HG03108 (cell line): ENCODE results near the gene ATP9A.
"Not testable (repeated sequence)": the region's sequence is repeated elsewhere in the genome, so short reads cannot be mapped to it uniquely, and the experiment has no call there.

Experiments used
- ATAC-seq: cut with Tn5 transposase; IDR thresholded peaks from one replicate; pipeline ENCODE4 v1.9.1; 2021; ENCODE audit warnings: moderate library complexity; ENCODE audit not compliant: unreplicated experiment

ATP9A gene

DNA sequence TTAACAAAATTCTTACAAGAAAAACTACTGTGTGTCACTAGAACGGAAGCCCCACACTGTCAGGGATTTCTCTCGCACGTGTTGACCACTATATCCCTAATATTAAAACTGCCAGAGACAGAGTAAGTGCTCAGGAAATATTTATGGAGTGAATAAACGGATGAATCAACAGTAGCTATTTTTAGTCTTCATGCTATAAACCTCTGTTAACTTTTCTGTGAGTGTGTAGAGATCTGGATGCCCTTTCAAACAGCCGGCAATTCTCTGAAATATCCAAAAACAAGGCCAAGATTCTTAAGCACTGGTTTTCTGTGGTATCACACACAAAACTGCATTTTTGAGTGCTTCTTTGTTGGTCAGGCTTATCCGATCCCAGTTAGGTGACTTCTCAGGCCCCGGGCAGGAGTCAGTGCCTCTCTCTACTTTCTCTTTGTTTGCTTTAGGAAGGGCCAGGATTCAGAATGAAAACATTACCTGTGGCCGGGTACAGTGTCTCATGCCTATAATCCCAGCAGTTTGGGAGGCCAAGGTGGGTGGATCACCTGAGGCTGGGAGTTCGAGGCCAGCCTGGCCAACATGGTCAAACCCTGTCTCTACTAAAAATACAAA is 15.7 kb downstream of the ATP9A start:
- no peak for ATAC-seq

GRCh38 chr20:51750770-51751388 is 17.3 kb downstream of the ATP9A start:
- no peak for ATAC-seq

- ATAC-seq: no peak
Observed at GRCh38 chr20:51750037-51750769, 18.0 kb downstream of the ATP9A start.

- ATAC-seq: no peak
Observed at GRCh38 chr20:51749674-51750036, 18.5 kb downstream of the ATP9A start.

DNA sequence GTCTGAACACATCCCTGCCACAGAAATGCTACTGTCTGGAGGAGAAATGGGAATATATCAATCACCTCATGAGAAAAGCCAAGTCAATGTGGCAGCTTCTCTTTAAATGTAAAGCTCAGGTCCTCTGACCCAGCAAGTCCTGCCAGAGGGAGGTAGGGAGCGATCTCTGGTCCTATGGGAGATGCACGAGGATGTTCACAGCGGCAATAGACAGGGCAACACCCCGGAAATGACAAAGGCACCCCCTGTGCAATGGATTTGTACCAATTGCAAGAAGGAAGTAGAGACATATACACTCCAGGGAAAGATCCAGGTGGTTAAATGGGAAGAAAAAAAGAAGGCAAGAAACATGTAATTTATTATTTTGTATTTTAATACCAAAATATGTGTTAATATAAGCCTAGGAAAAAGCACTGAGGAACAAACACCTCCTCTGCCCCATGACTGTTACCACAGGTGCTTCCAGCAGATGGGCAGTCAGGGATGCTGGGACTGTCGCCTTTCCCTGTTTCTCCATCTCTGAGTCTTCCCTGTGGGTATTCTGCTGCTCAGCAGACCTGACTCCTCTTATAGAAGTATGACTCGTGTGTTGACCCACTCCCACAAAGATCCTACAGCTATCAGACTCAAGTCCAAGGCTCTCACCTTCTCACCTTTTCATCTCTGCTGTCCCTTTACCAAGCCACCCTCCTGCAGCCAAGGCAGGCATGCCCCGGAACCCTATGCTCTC is 20.8 kb downstream of the ATP9A start:
- no peak for ATAC-seq

DNA sequence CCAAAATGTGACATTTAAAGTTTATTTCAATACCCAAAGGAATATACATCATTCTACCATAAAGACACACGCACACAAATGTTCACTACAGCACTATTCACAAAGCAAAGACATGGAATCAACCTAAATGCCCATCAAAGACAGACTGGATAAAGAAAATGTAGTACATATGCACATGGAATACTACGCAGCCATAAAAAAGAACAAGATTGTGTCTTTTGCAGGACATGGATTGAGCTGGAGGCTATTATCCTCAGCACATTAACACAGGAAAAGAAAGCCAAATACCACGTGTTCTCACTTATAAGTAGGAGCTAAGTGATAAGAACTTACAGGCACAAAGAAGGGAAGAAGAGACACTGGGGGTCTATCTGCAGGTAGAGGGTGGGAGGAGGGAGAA is 22.4 kb downstream of the ATP9A start:
- no peak for ATAC-seq

DNA sequence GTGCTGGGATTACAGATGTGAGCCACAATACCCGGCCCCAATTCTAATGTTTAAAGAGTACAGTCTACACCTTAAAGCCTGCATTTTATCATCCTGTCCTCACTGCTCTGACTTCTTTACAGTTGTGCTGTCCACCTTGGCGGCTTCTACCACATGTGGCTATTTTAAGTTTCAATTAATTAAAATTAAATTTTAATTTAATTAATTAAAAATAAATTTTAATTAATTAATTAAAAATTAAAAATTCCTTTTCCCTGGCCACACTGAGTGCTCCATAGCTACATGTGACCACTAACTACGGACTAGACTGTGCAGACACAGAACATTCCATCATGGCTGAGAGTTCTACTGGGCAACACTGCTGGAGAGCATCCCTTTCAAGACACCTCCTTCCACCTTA is 27.4 kb downstream of the ATP9A start:
- ATAC-seq: no peak

- not testable (repeated sequence) for ATAC-seq
Observed at GRCh38 chr20:51740308-51740707, 27.9 kb downstream of the ATP9A start.

- no peak for ATAC-seq
Observed at GRCh38 chr20:51739722-51740249, 28.4 kb downstream of the ATP9A start.

DNA sequence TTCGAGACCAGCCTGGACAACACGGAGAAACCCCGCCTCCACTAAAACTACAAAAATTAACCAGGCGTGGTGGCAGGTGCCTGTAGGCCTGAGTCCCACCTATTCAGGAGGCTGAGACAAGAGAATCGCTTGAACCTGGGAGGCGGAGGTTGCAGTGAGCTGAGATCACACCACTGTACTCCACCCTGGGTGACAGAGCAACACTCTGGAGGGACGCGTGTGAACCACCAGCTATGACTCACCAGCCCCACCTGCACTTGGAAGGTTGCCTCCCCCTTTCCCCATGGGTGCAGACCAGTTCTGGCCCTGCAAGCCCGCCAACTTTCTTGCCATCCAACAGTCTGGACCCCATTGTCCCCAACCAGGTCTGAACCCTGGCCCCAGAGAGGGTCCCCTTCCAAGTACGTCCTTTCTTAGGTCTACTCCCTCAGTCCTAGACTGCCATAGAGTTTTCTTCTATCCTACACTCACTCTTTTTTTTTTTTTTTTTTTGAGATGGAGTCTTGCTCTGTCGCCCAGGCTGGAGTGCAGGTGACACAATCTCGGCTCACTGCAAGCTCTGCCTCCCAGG is 29.2 kb downstream of the ATP9A start:
- no peak for ATAC-seq

DNA sequence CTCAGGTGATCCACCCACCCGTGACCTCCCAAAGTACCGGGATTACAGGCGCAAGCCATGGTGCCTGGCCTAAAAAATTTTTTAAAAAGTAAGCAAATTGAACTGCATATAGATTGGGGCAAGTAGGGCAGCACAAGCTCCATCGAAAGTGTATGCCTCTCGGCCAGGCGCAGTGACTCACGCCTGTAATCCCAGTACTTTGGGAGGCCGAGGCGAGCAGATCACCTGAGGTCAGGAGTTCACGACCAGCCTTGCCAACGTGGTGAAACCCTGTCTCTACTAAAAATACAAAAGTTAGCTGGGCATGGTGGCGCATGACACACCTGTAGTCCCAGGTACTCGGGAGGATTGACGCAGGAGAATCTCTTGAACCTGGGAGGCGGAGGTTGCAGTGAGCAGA is 29.9 kb downstream of the ATP9A start:
- ATAC-seq: not testable (repeated sequence)

- no peak for ATAC-seq
Observed at GRCh38 chr20:51736947-51737346, 31.2 kb downstream of the ATP9A start.

DNA sequence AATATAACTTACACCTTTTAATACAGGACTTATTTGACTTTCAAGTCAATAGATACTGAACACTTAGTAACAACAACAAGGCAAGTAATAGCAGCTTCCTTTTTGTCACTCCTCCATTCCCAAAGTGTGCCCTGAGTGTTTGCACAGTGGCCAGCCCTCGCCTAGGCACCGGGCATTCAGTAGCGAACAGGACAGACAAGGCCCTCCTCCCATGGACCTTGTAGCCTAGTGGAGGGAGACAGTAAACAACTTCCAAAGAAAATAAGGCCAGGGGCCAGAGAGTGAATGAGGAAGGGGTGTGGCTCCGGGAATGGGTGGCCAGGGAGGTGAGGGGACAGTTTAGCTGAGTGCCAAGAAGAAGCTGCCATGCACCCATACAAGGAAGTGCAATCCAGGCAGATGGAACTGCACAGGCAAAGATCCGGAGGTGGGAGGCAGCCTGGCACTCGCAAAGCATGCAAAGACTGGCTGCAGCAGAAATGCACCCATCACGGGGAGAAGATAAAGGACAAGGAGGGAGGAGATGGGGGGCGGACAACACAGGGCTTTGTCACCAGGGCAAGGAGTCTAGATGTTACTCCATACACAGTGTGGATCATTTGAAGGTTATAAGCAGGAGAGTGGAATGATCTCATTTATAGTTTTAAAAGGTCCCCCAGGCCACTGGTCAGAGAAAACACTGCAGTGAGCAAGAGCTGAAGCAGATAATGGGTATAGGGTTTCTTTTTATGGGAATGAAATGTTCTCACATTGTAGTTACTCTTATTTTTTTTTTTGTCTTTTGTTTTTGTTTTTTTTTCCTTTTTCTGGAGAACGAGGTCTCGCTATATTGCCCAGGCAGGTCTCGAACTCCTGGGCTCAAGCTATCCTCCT is 32.2 kb downstream of the ATP9A start:
- ATAC-seq: no peak

DNA sequence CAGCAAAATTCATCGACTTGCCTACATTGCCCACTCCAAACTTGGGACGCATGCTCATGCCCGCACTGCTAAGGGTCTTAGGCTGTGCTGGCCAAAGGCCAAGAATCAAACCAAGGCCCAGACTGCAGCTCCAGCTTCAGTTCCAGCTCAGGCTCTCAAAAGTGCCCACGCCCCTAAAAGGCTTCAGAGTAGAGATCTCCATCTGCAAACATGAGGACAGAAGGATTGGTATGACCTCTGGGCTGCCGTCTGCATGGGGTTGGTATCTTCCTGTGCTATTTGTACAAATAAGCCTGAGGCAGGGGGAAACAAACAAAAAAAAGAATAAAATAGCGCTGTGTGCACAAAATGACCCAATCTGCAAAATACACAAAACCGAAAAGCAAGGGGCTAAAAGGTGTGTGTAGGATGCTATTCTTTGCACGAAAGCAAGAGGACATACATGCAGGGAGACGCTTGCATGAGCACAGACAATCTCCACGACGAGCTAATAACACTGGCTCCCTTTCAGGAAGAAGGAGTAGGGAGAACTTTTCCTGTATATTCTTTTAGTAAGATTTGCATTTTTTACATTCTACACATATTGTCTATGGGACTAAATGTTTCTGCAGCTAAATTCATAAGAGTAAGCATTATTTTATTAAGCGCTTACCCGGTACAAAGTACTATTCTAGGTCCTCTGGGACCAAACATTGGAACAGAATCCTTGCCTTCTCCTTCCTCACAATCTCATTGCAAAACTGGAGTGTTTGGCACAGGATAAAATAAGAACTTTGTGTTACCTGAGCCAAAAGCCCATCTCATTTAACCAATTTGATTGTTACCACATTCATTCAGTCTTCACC is 33.1 kb downstream of the ATP9A start:
- no peak for ATAC-seq

- no peak for ATAC-seq
Observed at GRCh38 chr20:51733070-51733469, 35.1 kb downstream of the ATP9A start.

GRCh38 chr20:51732096-51732791 is 35.9 kb downstream of the ATP9A start:
- no peak for ATAC-seq

DNA sequence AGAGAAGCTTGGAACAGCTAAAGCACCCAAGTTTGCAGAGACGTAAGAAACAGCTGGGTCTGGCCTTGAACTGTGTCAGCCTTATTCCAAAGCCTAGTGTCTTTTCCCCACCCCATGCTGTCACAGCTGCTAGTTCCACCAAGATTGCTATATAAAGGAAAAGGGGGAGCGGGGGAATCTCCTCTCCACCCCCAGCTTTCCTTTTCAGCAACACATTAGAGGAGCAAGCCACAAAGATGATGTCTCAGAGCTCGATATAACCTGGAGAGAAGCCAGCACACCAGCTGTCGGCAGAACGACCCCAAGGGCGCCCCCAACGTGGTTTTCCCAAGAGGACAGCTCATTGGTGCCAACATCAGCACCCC is 36.5 kb downstream of the ATP9A start:
- no peak for ATAC-seq

DNA sequence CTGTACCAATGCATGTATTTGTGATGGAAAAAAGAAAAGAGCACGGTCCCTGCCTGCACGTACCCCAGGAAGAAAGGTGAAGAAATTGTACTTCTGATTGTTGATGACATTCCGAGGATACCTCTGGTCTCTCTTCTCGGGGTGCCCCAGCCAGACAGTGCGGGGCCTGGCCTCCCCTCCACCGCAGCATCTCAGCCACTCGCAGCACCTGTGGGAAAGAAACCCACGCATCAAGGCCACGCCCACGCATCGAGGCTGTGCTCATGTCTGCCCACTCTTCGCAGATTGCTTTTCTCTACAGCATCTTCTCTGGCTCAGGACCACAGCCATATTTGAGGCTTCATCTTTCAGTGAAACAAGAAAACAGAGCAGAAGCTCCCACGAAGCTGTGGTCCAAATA is 38.4 kb downstream of the ATP9A start:
- ATAC-seq: no peak

GRCh38 chr20:51728737-51729136 is 39.5 kb downstream of the ATP9A start:
- no peak for ATAC-seq
